Lower leg skin (tissue), 3 donors: ENCODE results near the gene COL8A1.

Experiments
- CTCF ChIP-seq, 3 donors: fragments of 450-650 bp; IDR thresholded peaks; one replicate each; pipeline ENCODE4 v1.5.1; 2016; ENCODE audit warnings: antibody characterized with exemption in 3 of 3, mild to moderate bottlenecking in 3 of 3, moderate library complexity in 2 of 3
- POLR2A ChIP-seq, 2 donors: fragments of 450-650 bp; IDR thresholded peaks; one replicate each; pipeline ENCODE4 v1.6.1; 2016 to 2017; ENCODE audit warnings: antibody characterized with exemption in 2 of 2, mild to moderate bottlenecking in 1 of 2, moderate library complexity in 1 of 2

- TF ChIP-seq CTCF (IDR thresholded peaks at IDR 0.05) (no peak), POLR2A (IDR thresholded peaks at IDR 0.05) (no peak)
Measured at GRCh38 chr3:99761415-99762165, 123.2 kb downstream of the COL8A1 start.
